ENCODE results near the gene CSTF1.

Gene CSTF1

DNA sequence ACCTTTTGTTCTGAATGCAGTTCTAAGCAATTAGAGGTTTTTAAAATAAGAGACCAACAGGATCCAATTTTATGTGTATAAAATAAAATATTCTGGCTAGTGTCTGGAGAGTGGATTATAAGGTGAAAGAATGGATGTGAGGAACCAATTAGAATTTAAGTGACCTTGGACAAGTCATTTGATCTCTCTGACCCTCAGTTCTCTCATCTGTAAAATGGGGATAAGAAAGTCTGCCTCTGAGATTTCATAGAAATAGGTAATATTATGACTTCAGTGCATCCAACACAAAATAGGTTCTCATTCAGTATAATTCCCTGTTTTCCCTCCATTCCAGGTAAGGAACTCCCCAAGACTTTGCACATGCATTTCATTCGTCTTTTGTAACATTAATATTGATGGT is 38.5 kb downstream of the CSTF1 start:
- WGBS: 100% methylated on average over 1 of the region's 1 CpG
- Histone ChIP-seq H3K9ac (ENCODE audit: low read length) (no peak overlapping the region), H3K79me1 (replicated peaks; ENCODE audit: low read length, poor library complexity, severe bottlenecking) (no peaks in the 10 kb centered on the region), H2BK120ac (ENCODE audit: low read depth, low read length) (no peak overlapping the region), H3K27me3 (ENCODE audit: control insufficient read depth in 1 of 2, insufficient read depth in 1 of 2, low read length in 2 of 2) (peaks cover 0 to 14% of the 10 kb centered on the region in 2 experiments), H2BK5ac (ENCODE audit: low read depth, low read length, poor library complexity, severe bottlenecking) (no peak overlapping the region), H4K8ac (ENCODE audit: low read length) (no peak overlapping the region), H3K18ac (ENCODE audit: low read depth in 1 of 2, low read length in 2 of 2) (no peak overlapping the region), H3K4ac (ENCODE audit: low read depth in 1 of 2, low read length in 2 of 2) (no peak overlapping the region), H3K4me2 (ENCODE audit: low read length, poor library complexity, severe bottlenecking) (no peak overlapping the region), H4K91ac (ENCODE audit: low read length) (no peak overlapping the region), H2AFZ (ENCODE audit: low read depth, low read length) (no peak overlapping the region), H2BK12ac (ENCODE audit: low read length in 2 of 2) (no peak overlapping the region), H3K27ac (ENCODE audit: low read length, poor library complexity, severe bottlenecking) (no peak overlapping the region), H3K4me1 (ENCODE audit: control insufficient read depth, insufficient read depth, low read depth, low read length) (peaks cover 9% of the 10 kb centered on the region), H3K14ac (ENCODE audit: low read length in 2 of 2) (no peak overlapping the region), H3K9me3 (ENCODE audit: control insufficient read depth, low read length) (no peaks in the 10 kb centered on the region), H2AK5ac (ENCODE audit: low read length, severe bottlenecking) (no peak overlapping the region), H3K23ac (ENCODE audit: low read length in 2 of 2) (no peak overlapping the region), H3K4me3 (ENCODE audit: insufficient read depth in 1 of 2, low read depth in 1 of 2, low read length in 2 of 2) (no peak overlapping the region), H2BK15ac (ENCODE audit: low read depth, poor library complexity, severe bottlenecking) (no peak overlapping the region), H3K36me3 (ENCODE audit: control insufficient read depth in 1 of 2, insufficient read depth in 2 of 2, low read depth in 1 of 2, low read length in 2 of 2) (no peaks in the 10 kb centered on the region)
- no peak for DNase-seq

DNA sequence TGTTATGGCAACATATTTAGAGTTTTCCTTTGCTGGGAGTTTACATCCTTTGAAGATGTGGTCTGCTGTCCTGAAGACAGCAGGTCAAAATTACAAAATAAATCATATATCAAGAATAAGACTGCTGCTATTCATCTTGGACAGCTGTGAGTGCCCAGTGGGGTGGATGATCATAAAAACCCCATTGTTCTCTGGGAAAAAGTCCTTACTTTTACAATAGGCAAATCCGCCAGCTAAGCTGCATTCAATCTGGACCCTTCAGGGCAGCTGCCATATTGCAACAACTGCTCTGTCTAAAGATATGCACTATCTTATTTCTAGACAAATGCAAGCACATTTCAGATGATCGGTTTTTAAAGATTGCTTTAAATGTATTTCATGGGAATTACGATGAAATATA is 39.0 kb downstream of the CSTF1 start:
- no peak overlapping the region for H3K4ac ChIP-seq (ENCODE audit: low read depth in 1 of 2, low read length in 2 of 2)
- H2BK12ac ChIP-seq (ENCODE audit: low read length in 2 of 2): no peak overlapping the region
- H3K9ac ChIP-seq (ENCODE audit: low read length): no peak overlapping the region
- no peak overlapping the region for H3K27ac ChIP-seq (ENCODE audit: low read length, poor library complexity, severe bottlenecking)
- H3K27me3 ChIP-seq (ENCODE audit: control insufficient read depth in 1 of 2, insufficient read depth in 1 of 2, low read length in 2 of 2): peaks cover 0 to 10% of the 10 kb centered on the region in 2 experiments
- H3K4me1 ChIP-seq (ENCODE audit: control insufficient read depth, insufficient read depth, low read depth, low read length): peaks cover 9% of the 10 kb centered on the region
- no peaks in the 10 kb centered on the region for H3K36me3 ChIP-seq (ENCODE audit: control insufficient read depth in 1 of 2, insufficient read depth in 2 of 2, low read depth in 1 of 2, low read length in 2 of 2)
- no peak overlapping the region for H2AK5ac ChIP-seq (ENCODE audit: low read length, severe bottlenecking)
- H2AFZ ChIP-seq (ENCODE audit: low read depth, low read length): no peak overlapping the region
- H3K23ac ChIP-seq (ENCODE audit: low read length in 2 of 2): no peak overlapping the region
- no peak overlapping the region for H4K91ac ChIP-seq (ENCODE audit: low read length)
- WGBS: 100% methylated on average over 1 of the region's 3 CpGs
- no peak for DNase-seq
- H3K9me3 ChIP-seq (ENCODE audit: control insufficient read depth, low read length): no peaks in the 10 kb centered on the region
- H3K14ac ChIP-seq (ENCODE audit: low read length in 2 of 2): no peak overlapping the region
- no peaks in the 10 kb centered on the region for H3K79me1 ChIP-seq (replicated peaks; ENCODE audit: low read length, poor library complexity, severe bottlenecking)
- H3K4me3 ChIP-seq (ENCODE audit: insufficient read depth in 1 of 2, low read depth in 1 of 2, low read length in 2 of 2): no peak overlapping the region
- no peak overlapping the region for H2BK15ac ChIP-seq (ENCODE audit: low read depth, poor library complexity, severe bottlenecking)
- H2BK120ac ChIP-seq (ENCODE audit: low read depth, low read length): no peak overlapping the region
- no peak overlapping the region for H2BK5ac ChIP-seq (ENCODE audit: low read depth, low read length, poor library complexity, severe bottlenecking)
- H3K18ac ChIP-seq (ENCODE audit: low read depth in 1 of 2, low read length in 2 of 2): no peak overlapping the region
- H3K4me2 ChIP-seq (ENCODE audit: low read length, poor library complexity, severe bottlenecking): no peak overlapping the region
- H4K8ac ChIP-seq (ENCODE audit: low read length): no peak overlapping the region

DNA sequence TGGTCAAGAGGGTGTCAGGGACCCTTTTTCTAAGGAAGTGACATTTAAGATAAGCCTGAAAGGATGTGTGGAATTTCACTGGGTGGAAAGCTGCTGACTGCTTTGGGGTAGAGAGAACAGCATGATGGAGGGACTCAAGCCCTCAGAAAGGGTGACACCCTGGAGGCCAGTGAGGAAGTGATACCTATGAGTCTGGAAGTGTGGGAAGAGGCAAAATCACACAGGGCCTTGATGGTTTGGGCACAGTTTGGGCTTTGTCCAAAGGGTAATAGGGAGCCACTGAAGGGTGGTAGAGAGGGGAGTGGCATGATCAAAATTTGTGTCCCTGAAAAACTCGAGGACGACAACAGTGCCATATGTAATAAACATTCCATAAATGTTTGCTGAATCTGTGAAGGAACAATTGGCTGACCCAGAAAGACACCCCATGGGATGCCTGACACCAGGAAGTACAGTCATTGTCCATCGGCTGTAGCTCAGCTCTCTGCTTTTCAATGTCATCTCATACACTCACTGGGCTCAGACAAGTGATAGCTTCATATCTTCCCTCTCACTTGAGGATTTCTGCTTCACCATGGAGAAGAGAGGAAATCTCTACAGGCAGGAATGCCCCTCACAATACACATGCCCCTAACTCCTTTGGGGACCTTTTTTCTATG is 40.9 kb downstream of the CSTF1 start:
- H3K36me3 ChIP-seq (ENCODE audit: control insufficient read depth in 1 of 2, insufficient read depth in 2 of 2, low read depth in 1 of 2, low read length in 2 of 2): no peaks in the 10 kb centered on the region
- no peak overlapping the region for H3K4ac ChIP-seq (ENCODE audit: low read depth in 1 of 2, low read length in 2 of 2)
- H4K8ac ChIP-seq (ENCODE audit: low read length): peak overlapping the region; percentile 39
- no peak overlapping the region for H2BK120ac ChIP-seq (ENCODE audit: low read depth, low read length)
- H3K79me1 ChIP-seq (replicated peaks; ENCODE audit: low read length, poor library complexity, severe bottlenecking): no peaks in the 10 kb centered on the region
- no peak overlapping the region for H3K4me2 ChIP-seq (ENCODE audit: low read length, poor library complexity, severe bottlenecking)
- no peaks in the 10 kb centered on the region for H3K9me3 ChIP-seq (ENCODE audit: control insufficient read depth, low read length)
- H2AFZ ChIP-seq (ENCODE audit: low read depth, low read length): no peak overlapping the region
- H3K27me3 ChIP-seq (ENCODE audit: control insufficient read depth in 1 of 2, insufficient read depth in 1 of 2, low read length in 2 of 2): peaks cover 0 to 5% of the 10 kb centered on the region in 2 experiments
- no peak overlapping the region for H3K14ac ChIP-seq (ENCODE audit: low read length in 2 of 2)
- peaks cover 9% of the 10 kb centered on the region for H3K4me1 ChIP-seq (ENCODE audit: control insufficient read depth, insufficient read depth, low read depth, low read length)
- no peak for DNase-seq
- H3K4me3 ChIP-seq (ENCODE audit: insufficient read depth in 1 of 2, low read depth in 1 of 2, low read length in 2 of 2): no peak overlapping the region
- H2BK5ac ChIP-seq (ENCODE audit: low read depth, low read length, poor library complexity, severe bottlenecking): no peak overlapping the region
- H3K18ac ChIP-seq (ENCODE audit: low read depth in 1 of 2, low read length in 2 of 2): no peak overlapping the region
- H2AK5ac ChIP-seq (ENCODE audit: low read length, severe bottlenecking): no peak overlapping the region
- H4K91ac ChIP-seq (ENCODE audit: low read length): no peak overlapping the region
- no peak overlapping the region for H3K27ac ChIP-seq (ENCODE audit: low read length, poor library complexity, severe bottlenecking)
- H3K9ac ChIP-seq (ENCODE audit: low read length): peak overlapping the region; percentile 60
- no peak overlapping the region for H2BK15ac ChIP-seq (ENCODE audit: low read depth, poor library complexity, severe bottlenecking)
- H3K23ac ChIP-seq (ENCODE audit: low read length in 2 of 2): no peak overlapping the region
- peak overlapping the region in 1 of 2 experiments; percentile 35 for H2BK12ac ChIP-seq (ENCODE audit: low read length in 2 of 2)
- 66% methylated on average over 3 of the region's 3 CpGs for WGBS

DNA sequence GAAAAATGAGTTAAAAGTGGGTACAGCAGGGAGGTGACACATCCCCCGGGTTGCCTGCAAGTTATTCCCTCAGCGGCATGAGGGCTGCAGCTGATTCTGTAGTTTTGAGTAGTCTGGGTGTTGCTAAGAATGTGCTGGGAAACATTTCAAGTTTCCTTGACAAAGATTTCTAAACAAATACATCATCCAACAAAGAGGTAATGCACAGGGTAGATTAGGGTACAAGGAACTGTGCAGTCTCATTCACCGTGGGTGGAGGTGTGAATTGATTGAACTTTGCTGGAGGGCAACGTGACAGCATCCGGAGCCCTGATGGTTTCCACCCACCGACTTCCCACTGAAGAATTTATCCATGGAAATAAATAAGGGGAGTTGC is 41.4 kb downstream of the CSTF1 start:
- DNase-seq: peak; percentile 48
- WGBS: 20% methylated on average over 1 of the region's 6 CpGs
- Histone ChIP-seq H3K4ac (ENCODE audit: low read depth in 1 of 2, low read length in 2 of 2) (no peak overlapping the region), H3K27ac (ENCODE audit: low read length, poor library complexity, severe bottlenecking) (no peak overlapping the region), H2BK12ac (ENCODE audit: low read length in 2 of 2) (no peak overlapping the region), H3K9me3 (ENCODE audit: control insufficient read depth, low read length) (no peaks in the 10 kb centered on the region), H3K79me1 (replicated peaks; ENCODE audit: low read length, poor library complexity, severe bottlenecking) (no peaks in the 10 kb centered on the region), H2BK5ac (ENCODE audit: low read depth, low read length, poor library complexity, severe bottlenecking) (no peak overlapping the region), H3K14ac (ENCODE audit: low read length in 2 of 2) (no peak overlapping the region), H3K4me1 (ENCODE audit: control insufficient read depth, insufficient read depth, low read depth, low read length) (peaks cover 8% of the 10 kb centered on the region), H2AFZ (ENCODE audit: low read depth, low read length) (no peak overlapping the region), H2AK5ac (ENCODE audit: low read length, severe bottlenecking) (no peak overlapping the region), H3K27me3 (ENCODE audit: control insufficient read depth in 1 of 2, insufficient read depth in 1 of 2, low read length in 2 of 2) (peaks cover 0 to 5% of the 10 kb centered on the region in 2 experiments), H3K36me3 (ENCODE audit: control insufficient read depth in 1 of 2, insufficient read depth in 2 of 2, low read depth in 1 of 2, low read length in 2 of 2) (no peaks in the 10 kb centered on the region), H3K9ac (ENCODE audit: low read length) (peak overlapping the region; percentile 60), H2BK15ac (ENCODE audit: low read depth, poor library complexity, severe bottlenecking) (no peak overlapping the region), H4K8ac (ENCODE audit: low read length) (no peak overlapping the region), H2BK120ac (ENCODE audit: low read depth, low read length) (no peak overlapping the region), H3K4me3 (ENCODE audit: insufficient read depth in 1 of 2, low read depth in 1 of 2, low read length in 2 of 2) (no peak overlapping the region), H3K23ac (ENCODE audit: low read length in 2 of 2) (no peak overlapping the region), H4K91ac (ENCODE audit: low read length) (no peak overlapping the region), H3K18ac (ENCODE audit: low read depth in 1 of 2, low read length in 2 of 2) (no peak overlapping the region), H3K4me2 (ENCODE audit: low read length, poor library complexity, severe bottlenecking) (no peak overlapping the region)
